IPS-11a (cell line): ENCODE measurements around the gene ROBO1.
"Not testable (repeated sequence)": the region's sequence is repeated elsewhere in the genome, so short reads cannot be mapped to it uniquely, and the experiment has no call there.

Experiments used
- H3K4me3 ChIP-seq: one replicate; pipeline ENCODE4 v1.5.1; 2013; ENCODE audit warnings: low read depth, low read length, control low read depth

The ROBO1 gene

DNA sequence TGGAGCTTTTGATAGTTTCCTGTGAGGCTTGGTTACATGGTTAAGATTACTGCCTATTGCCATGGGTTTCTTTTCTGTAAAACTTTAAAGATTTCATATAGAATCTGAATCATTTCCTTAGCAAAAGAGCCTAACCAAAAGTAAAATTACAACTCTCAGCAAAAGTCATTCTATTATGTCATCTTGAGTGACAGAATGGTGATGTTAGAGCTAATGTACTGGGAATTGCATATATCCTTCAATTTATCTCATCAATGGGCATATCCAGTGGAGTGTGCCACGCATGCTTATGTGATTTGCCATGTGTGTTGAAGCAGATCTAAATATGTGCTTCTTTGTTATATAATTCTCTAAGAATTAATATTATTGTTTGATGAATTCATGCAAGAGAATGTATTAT is 212.1 kb downstream of the ROBO1 start:
- H3K4me3 ChIP-seq: no peak overlapping the region

- H3K4me3 ChIP-seq: no peak overlapping the region
Observed at GRCh38 chr3:79551997-79552396, 215.8 kb downstream of the ROBO1 start.

GRCh38 chr3:79551321-79551892 is 216.4 kb downstream of the ROBO1 start:
- no peak overlapping the region for H3K4me3 ChIP-seq

- H3K4me3 ChIP-seq: no peak overlapping the region
Observed at GRCh38 chr3:79543218-79543982, 224.4 kb downstream of the ROBO1 start.

- no peak overlapping the region for H3K4me3 ChIP-seq
Observed at GRCh38 chr3:79534727-79535126, 233.1 kb downstream of the ROBO1 start.

GRCh38 chr3:79531566-79532295 is 236.1 kb downstream of the ROBO1 start:
- no peak overlapping the region for H3K4me3 ChIP-seq

DNA sequence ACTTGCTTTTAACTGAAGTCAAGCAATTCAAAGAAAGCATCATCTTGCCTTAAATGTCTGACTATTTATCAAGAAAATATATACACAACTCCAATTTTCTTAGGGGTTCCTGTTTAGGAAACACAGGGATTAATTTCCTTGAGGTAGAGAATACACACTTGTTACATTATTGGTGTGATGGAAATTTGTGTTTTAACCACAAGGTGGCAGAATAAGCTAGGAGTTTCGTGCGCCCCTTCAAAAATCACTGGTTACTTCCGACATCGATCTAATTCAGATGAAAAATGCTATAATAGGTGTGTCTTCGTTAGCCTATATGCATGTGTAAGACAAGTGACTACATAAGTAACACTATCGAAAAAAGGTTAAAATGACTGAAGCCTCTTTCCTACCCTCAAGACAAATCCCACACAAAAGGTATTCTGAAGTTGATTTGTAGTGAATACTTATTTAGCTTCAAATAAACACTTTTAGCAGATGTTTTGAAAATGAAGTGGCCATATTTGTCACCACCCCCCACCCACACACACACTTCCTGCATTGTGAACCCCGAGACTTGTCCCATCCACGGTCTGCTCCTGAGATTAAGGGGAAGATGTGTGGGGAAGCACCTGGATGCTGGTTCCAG is 246.5 kb downstream of the ROBO1 start:
- no peak overlapping the region for H3K4me3 ChIP-seq

GRCh38 chr3:79517766-79518413 is 249.9 kb downstream of the ROBO1 start:
- H3K4me3 ChIP-seq: no peak overlapping the region

DNA sequence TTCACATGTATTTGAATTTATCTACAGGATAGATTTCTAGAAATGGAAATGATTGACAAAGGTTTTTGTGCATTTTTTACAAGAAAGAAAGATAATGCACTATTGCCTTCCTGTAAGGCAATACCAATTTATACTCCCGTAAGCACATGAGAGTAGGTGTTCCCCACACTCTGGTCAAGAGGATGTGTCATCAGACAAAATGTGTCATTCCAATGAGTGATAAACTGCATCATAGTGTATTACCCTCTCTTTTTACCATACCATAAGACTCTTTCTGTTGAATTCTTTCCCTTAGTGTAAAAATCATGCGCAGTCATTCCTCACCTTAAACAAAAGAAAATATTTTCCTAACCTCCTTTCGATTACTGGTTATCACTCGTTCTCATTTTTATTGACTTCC is 251.0 kb downstream of the ROBO1 start:
- H3K4me3 ChIP-seq: no peak overlapping the region

DNA sequence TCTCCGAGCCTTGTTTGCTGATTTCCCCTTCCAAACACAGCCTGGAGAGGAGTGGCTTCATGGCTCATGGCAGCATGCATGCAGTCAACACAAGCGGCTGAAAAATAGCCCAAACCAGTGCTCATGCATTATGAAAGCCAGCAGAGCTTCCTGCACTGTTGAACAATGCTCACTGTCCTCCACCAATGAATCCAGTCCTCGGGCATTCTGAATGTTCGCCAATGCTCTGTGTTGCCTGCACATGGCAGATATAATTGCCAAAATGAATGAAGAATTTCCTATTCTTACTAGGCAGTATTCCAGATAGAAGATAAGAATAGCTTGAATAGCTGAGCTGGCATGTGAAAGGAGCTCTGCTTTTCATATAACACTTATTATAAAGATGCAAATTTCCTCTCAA is 252.7 kb downstream of the ROBO1 start:
- no peak overlapping the region for H3K4me3 ChIP-seq

DNA sequence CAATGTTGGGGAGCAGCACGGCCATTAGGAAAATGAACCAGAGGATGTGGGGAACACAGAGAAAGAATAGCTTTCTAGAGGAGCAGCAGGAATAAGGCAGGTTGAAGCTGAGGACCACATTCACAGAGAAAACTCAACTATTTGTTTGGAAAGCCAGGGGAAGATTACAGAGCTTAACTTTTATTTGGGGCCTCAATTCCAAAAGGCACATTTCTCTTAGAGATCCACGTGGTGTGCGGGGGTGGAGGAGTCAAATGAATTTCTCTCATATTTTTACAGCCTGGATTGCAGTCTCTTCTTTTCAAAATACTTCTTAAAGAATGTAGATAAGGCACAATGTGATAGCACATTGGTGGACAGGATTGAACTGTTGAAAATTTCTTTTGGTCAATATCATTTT is 253.7 kb downstream of the ROBO1 start:
- no peak overlapping the region for H3K4me3 ChIP-seq

- no peak overlapping the region for H3K4me3 ChIP-seq
Observed at GRCh38 chr3:79506751-79507150, 261.0 kb downstream of the ROBO1 start.

DNA sequence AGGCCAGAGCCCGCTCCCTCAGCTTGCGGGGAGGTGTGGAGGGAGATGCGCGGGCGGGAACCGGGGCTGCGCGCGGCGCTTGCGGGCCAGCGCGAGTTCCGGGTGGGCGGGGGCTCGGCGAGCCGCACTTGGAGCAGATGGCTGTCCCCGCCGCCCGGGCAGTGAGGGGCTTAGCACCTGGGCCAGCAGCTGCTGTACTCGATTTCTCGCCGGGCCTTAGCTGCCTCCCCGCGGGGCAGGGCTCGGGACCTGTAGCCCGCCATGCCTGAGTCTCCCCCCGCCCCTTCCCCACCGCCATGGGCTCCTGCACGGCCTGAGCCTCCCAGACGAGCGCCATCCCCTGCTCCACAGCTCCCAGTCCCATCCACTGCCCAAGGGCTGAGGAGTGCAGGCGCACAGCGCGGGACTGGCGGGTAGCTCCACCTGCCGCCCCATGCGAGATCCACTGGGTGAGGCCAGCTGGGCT is 265.5 kb downstream of the ROBO1 start:
- not testable (repeated sequence) for H3K4me3 ChIP-seq

DNA sequence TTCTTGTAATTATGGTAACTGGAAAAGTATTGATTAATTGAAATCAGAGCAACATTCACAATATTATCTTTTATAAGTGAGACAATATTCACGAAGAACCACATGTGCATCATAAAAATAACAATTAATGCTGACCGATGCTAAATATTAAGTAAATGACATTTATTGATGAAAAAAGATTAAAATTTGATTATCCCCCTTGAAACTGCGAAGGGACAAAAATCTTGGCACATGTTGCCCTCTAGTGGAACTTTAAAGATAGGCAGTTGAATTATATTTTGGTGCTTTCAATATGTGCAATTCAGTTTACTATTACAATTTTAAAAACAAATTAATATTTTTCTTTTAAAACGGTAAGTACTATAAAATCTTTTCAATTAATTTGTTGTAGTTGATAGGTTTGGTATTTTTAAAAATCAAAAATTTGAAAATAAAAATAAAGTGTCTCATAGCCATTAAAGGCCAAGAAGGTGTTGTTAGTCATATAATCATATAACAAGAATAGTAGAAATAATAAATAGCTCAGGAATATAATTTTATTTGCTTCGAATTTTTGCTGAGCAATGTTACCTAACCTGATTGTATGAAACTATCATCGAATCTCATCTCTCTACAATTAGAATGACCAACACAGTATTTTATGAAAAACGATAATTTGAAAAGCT is 270.2 kb downstream of the ROBO1 start:
- no peak overlapping the region for H3K4me3 ChIP-seq

DNA sequence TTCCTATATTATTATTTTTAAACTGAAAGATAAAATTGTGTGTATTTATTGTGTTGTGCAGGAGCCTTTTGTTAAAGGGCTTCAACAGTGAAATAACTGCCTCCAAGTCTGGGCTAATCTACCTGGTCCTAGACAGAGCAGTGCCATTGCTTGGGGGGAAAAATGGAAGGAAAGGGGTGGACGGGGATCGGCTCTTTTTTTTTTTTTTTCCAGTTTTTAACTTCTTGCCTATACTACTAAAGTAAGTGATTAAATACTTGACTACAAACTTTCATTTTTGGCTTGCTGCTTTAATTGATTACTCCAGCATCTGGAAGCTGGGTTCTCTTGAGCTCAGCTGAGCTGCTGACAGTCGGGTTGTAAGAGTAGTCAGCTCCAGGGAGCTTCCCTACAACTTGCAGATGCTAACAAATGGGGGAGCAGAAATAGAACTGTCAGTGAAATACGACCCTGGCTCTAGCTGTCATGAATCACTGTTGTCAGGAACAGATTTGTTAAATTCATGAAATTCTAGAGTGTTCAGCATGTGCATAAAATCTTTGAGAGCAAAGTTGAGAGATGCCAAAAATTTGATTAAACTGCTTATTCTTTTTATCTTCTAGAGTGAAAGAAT is 276.7 kb downstream of the ROBO1 start:
- no peak overlapping the region for H3K4me3 ChIP-seq

DNA sequence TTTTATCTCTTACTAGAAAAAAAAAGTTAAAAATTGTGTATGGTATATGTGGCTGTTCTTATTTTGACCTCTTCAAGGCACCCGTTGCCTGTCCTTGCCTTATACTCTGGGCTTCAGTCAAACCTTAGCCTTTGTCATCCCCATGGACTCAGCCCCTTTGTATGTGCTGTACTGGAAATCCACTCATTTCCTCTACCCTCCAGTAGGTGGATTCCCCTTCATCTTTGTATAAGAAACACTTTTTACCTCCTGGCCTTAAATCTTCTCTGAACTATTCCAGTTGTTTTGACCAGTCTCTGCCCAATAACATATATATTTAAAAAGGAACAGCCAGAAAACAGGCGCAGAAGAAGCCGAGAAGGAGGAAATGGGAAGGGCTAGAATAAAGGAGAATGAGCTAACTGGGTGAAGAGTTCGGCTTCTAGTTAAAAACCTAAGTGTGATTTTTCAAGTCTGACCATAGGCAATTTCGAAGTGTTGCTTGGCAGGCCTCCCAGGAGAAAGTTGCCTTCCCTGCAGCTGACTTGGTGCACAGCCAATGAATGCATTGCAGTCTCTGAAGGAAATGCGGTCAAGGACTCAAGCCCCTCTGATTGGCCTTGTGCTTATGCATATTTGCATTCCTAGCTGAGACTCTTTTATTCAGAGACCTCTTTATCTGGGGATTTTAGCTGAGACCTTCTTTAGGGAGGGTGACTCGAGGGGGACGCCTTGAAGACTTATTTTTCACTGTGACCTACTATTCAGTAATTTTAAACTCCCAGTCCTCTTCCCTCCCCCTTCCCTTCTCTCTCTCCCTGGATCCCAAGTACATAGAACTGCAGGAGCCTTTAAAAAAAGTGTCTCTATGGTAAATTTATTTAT is 277.4 kb downstream of the ROBO1 start:
- H3K4me3 ChIP-seq: no peak overlapping the region

GRCh38 chr3:79488407-79488806 is 279.4 kb downstream of the ROBO1 start:
- H3K4me3 ChIP-seq: no peak overlapping the region

DNA sequence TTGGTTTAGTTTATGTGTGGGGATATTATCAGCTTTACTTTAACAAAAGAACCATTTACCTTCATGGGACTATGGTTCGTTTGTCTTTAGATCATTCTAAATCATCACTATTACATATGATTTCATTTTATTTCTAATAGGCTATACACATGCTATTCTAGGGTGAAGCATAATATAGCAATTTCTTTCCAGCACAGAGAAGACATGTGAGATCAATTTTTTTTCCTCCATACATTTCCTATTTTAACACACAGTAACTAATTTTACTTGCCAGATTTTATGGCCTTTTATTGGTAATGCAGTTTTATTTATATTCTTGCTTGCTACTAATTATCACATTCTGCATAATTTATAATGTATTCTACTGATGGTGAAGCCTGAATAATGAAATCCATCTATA is 287.1 kb downstream of the ROBO1 start:
- no peak overlapping the region for H3K4me3 ChIP-seq

- no peak overlapping the region for H3K4me3 ChIP-seq
Observed at GRCh38 chr3:79478620-79479019, 289.2 kb downstream of the ROBO1 start.
